SU-DHL-6 (cell line): Measurements from ENCODE around the gene EPHB2.

Source experiments
- H2AFZ ChIP-seq: fragments of 200-600 bp; sonication (generic); 2 replicates; pipeline ENCODE4 v1.6.1; 2014; ENCODE audit warnings: low read depth, mild to moderate bottlenecking, moderate library complexity, mixed read lengths, antibody characterized with exemption, low read length; ENCODE audit not compliant: severe bottlenecking
- H3F3A ChIP-seq: fragments of 200-600 bp; shearing (Covaris generic); 2 replicates; pipeline ENCODE4 v1.6.0; 2016; ENCODE audit warnings: antibody characterized with exemption, mild to moderate bottlenecking; ENCODE audit not compliant: insufficient read depth
- H3K27ac ChIP-seq: fragments of 200-600 bp; sonication (generic); 2 replicates; pipeline ENCODE4 v1.5.1; 2016; ENCODE audit warnings: low read depth, mild to moderate bottlenecking, low read length, moderate library complexity, mixed read lengths
- H3K27me3 ChIP-seq: fragments of 200-600 bp; sonication (generic), shearing (Covaris generic); 2 replicates; pipeline ENCODE4 v1.6.0; 2014; ENCODE audit warnings: mild to moderate bottlenecking, low read length
- H3K36me3 ChIP-seq: fragments of 200-600 bp; sonication (generic); 2 replicates; pipeline ENCODE4 v1.6.1; 2014; ENCODE audit warnings: mild to moderate bottlenecking, low read length, mixed read lengths
- H3K4me2 ChIP-seq: fragments of 300-600, 200-600 bp; shearing (Covaris generic), sonication (generic); 2 replicates; pipeline ENCODE4 v1.6.0; 2014; ENCODE audit warnings: low read length, low read depth, mild to moderate bottlenecking; ENCODE audit not compliant: poor library complexity, severe bottlenecking
- H3K4me3 ChIP-seq: fragments of 200-600 bp; sonication (generic); 2 replicates; pipeline ENCODE4 v1.5.1; 2014; ENCODE audit warnings: antibody characterized with exemption, low read length, mild to moderate bottlenecking, mixed read lengths; ENCODE audit not compliant: insufficient read depth, poor library complexity, severe bottlenecking
- H3K79me2 ChIP-seq: fragments of 200-600 bp; sonication (generic); 2 replicates; pipeline ENCODE4 v1.6.1; 2014; ENCODE audit warnings: mild to moderate bottlenecking, low read length, moderate library complexity; ENCODE audit not compliant: insufficient read depth
- H3K9ac ChIP-seq: fragments of 200-600 bp; sonication (generic); 2 replicates; pipeline ENCODE4 v1.7.0; 2014; ENCODE audit warnings: mild to moderate bottlenecking, low read length
- H3K9me2 ChIP-seq: fragments of 200-600 bp; sonication (generic); replicated peaks from 2 replicates; pipeline ENCODE4 v1.6.1; 2014; ENCODE audit warnings: low read length; ENCODE audit not compliant: insufficient read depth
- H3K9me3 ChIP-seq: fragments of 200-600 bp; sonication (generic); 2 replicates; pipeline ENCODE4 v1.6.1; 2014; ENCODE audit warnings: low read length, mixed read lengths; ENCODE audit not compliant: insufficient read depth
- H4K20me1 ChIP-seq: fragments of 200-600 bp; sonication (generic); 2 replicates; pipeline ENCODE4 v1.6.1; 2014; ENCODE audit warnings: low read depth, mild to moderate bottlenecking, antibody characterized with exemption, low read length, moderate library complexity, mixed read lengths
- EZH2phosphoT487 ChIP-seq: fragments of 200-600 bp; sonication (generic), shearing (Covaris generic); conservative IDR thresholded peaks from 2 replicates; pipeline ENCODE4 v1.6.1; 2018; ENCODE audit warnings: mild to moderate bottlenecking, antibody characterized with exemption, low read length, moderate library complexity, mixed read lengths
- TF ChIP-seq, protein P1 (sequence below): fragments of 200-600 bp; sonication (generic); IDR thresholded peaks from one replicate; pipeline ENCODE4 v1.5.1; 2017; ENCODE audit warnings: antibody characterized with exemption, mild to moderate bottlenecking, low read length, moderate library complexity; ENCODE audit not compliant: insufficient read depth, poor library complexity, severe bottlenecking

EPHB2 gene

DNA sequence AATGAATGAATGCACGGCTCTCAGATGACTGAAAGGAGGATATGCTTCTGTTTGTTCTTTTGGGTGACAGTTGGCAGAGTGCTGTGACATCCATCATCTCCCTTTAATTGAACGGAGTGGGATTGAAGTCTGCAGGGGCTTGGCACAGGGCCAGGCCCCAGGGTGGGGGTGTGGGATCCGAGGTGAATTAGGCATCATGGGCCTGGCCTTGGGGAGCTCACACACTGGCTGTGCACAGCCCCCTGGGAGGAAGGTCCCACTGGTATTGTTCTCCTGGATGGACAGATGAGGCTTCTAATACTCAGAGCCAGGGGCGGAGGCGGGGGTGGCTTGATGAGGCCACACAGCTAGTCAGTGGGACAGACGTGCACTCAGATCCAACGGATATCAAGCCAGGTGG lies 19.3 kb downstream of the EPHB2 start:
- no peak for TF ChIP-seq EZH2phosphoT487
- TF ChIP-seq, protein P1, sequence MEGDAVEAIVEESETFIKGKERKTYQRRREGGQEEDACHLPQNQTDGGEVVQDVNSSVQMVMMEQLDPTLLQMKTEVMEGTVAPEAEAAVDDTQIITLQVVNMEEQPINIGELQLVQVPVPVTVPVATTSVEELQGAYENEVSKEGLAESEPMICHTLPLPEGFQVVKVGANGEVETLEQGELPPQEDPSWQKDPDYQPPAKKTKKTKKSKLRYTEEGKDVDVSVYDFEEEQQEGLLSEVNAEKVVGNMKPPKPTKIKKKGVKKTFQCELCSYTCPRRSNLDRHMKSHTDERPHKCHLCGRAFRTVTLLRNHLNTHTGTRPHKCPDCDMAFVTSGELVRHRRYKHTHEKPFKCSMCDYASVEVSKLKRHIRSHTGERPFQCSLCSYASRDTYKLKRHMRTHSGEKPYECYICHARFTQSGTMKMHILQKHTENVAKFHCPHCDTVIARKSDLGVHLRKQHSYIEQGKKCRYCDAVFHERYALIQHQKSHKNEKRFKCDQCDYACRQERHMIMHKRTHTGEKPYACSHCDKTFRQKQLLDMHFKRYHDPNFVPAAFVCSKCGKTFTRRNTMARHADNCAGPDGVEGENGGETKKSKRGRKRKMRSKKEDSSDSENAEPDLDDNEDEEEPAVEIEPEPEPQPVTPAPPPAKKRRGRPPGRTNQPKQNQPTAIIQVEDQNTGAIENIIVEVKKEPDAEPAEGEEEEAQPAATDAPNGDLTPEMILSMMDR: no peak
- H3K9ac ChIP-seq: no peak overlapping the region
- no peaks in the 10 kb centered on the region for H3K27me3 ChIP-seq
- no peak overlapping the region for H2AFZ ChIP-seq
- no peaks in the 10 kb centered on the region for H3K36me3 ChIP-seq
- no peaks in the 10 kb centered on the region for H3K9me3 ChIP-seq
- no peaks in the 10 kb centered on the region for H4K20me1 ChIP-seq
- H3F3A ChIP-seq: no peaks in the 10 kb centered on the region
- H3K4me2 ChIP-seq: no peak overlapping the region
- no peaks in the 10 kb centered on the region for H3K79me2 ChIP-seq
- no peak overlapping the region for H3K27ac ChIP-seq
- no peaks in the 10 kb centered on the region for H3K9me2 ChIP-seq
- H3K4me3 ChIP-seq: no peak overlapping the region

DNA sequence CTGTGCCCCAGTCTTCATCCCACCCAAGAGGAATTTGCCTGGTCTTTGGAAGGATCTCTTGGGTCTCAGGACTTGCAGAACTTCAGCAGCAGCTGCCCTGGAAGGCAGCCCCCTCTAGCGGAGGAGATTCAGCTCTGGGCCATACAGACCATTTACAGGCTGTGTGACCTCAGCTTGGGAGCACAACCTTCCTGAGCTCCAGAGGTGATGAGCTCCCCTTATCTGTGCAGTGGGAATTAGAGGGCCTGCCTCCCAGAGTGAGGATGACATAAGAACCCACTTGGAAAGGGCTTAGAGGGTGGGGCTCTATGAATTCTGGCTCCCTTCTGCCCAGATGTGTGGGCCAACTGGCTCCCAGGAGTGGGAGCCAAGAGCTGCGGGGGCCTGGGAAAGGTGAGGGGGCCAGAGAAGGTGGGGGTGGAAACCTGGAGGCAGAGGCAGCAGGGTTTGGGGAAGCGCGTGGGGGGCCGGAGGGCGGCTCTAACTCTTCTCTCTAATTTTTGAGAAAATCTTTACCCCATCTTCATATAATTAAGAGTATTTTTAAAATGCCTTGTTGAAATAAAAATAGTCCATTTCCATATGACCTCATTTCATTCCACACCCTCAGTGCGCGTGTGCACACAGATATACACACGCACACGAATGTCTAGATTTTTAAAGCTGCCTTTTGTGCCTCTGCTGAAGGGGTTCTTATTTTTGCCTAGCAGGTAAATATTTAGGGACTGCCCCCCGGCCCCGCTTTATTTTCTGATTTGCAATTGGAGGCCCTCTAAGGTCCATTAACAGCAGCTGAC lies 21.5 kb downstream of the EPHB2 start:
- no peak for TF ChIP-seq EZH2phosphoT487
- TF ChIP-seq, protein P1: peak; percentile 38
- H3F3A ChIP-seq: no peaks in the 10 kb centered on the region
- H3K27me3 ChIP-seq: no peaks in the 10 kb centered on the region
- no peaks in the 10 kb centered on the region for H3K9me3 ChIP-seq
- H2AFZ ChIP-seq: no peak overlapping the region
- H3K79me2 ChIP-seq: no peaks in the 10 kb centered on the region
- H3K9me2 ChIP-seq: no peaks in the 10 kb centered on the region
- H3K27ac ChIP-seq: no peak overlapping the region
- H4K20me1 ChIP-seq: no peaks in the 10 kb centered on the region
- H3K4me3 ChIP-seq: no peak overlapping the region
- H3K4me2 ChIP-seq: no peak overlapping the region
- no peaks in the 10 kb centered on the region for H3K36me3 ChIP-seq
- H3K9ac ChIP-seq: no peak overlapping the region

DNA sequence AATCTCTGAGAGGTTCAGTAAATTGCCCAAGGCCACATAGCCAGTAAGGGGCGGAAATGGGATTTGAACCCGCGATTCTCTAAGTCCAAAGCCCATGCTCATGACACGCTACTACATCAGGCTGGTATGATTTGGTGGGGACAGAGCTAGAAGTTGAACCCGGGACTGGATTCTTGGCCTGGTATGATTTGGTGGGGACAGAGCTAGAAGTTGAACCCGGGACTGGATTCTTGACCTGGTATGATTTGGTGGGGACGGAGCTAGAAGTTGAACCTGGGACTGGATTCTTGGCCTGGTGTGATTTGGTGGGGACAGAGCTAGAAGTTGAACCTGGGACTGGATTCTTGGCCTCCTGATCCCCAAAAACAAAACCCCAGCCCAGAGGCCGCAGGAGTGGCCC lies 23.0 kb downstream of the EPHB2 start:
- Histone ChIP-seq H3K4me3 (no peak overlapping the region), H3K79me2 (no peaks in the 10 kb centered on the region), H3K27me3 (no peaks in the 10 kb centered on the region), H3K9ac (no peak overlapping the region), H3K4me2 (no peak overlapping the region), H3K9me3 (no peaks in the 10 kb centered on the region), H2AFZ (no peak overlapping the region), H3K36me3 (no peaks in the 10 kb centered on the region), H3F3A (no peaks in the 10 kb centered on the region), H3K9me2 (no peaks in the 10 kb centered on the region), H4K20me1 (no peaks in the 10 kb centered on the region), H3K27ac (no peak overlapping the region)
- TF ChIP-seq, protein P1: no peak
- no peak for TF ChIP-seq EZH2phosphoT487
